ENCODE results near the gene C21orf58.
"Not testable (repeated sequence)": the region's sequence is repeated elsewhere in the genome, so short reads cannot be mapped to it uniquely, and the experiment has no call there.

DNA sequence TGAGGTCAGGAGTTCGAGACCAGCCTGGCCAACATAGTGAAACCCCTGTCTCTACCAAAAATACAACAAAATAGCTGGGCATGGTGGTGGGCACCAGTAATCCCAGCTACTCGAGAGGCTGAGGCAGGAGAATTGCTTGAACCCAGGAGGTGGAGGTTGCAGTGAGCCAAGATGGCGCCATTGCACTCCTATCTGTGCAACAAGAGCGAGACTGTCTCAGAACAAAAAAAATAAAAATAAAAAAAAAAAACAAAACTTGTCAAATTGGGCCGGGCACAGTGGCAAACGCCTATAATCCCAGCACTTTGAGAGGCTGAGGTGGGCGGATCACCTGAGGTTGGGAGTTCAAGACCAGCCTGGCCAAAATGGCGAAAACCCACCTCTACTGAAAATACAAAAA is 13.4 kb downstream of the C21orf58 start:
- not testable (repeated sequence) for TF ChIP-seq CTCF (IDR thresholded peaks at IDR 0.05); POLR2AphosphoS5 (IDR thresholded peaks at IDR 0.05; ENCODE audit: low read depth, low read length)

Measured in Panc1 (cell line).